Activated CD8-positive, alpha-beta memory T cell treated with anti-CD3 and anti-CD28 coated beads for 1 hour (primary cell): ENCODE results near the gene TMEM179.
"Not testable (repeated sequence)": the region's sequence is repeated elsewhere in the genome, so short reads cannot be mapped to it uniquely, and the experiment has no call there.

Experiments
- DNase-seq, 2 donors: peaks; one replicate each; pipeline ENCODE4 v3.0.0-alpha.2; 2020; ENCODE audit warnings: low read depth in 1 of 2; ENCODE audit errors: extremely low read depth in 1 of 2

TMEM179 gene

GRCh38 chr14:104638190-104638589 is 33.6 kb upstream of the TMEM179 start:
- DNase-seq, result no peak

- DNase-seq, result no peak
Observed at GRCh38 chr14:104637546-104638003, 33.0 kb upstream of the TMEM179 start.

GRCh38 chr14:104636846-104637545 is 32.4 kb upstream of the TMEM179 start:
- DNase-seq, result not testable (repeated sequence)

- DNase-seq, result no peak
Observed at GRCh38 chr14:104636131-104636530, 31.6 kb upstream of the TMEM179 start.

- DNase-seq, result no peak
Observed at GRCh38 chr14:104635717-104636116, 31.1 kb upstream of the TMEM179 start.

- no peak for DNase-seq
Observed at GRCh38 chr14:104634886-104635570, 30.5 kb upstream of the TMEM179 start.

- no peak for DNase-seq
Observed at GRCh38 chr14:104634138-104634760, 29.7 kb upstream of the TMEM179 start.

- no peak for DNase-seq
Observed at GRCh38 chr14:104633276-104634137, 28.9 kb upstream of the TMEM179 start.

- no peak for DNase-seq
Observed at GRCh38 chr14:104632781-104633180, 28.2 kb upstream of the TMEM179 start.

- DNase-seq, result no peak
Observed at GRCh38 chr14:104624939-104625338, 20.4 kb upstream of the TMEM179 start.

GRCh38 chr14:104614126-104614812 is 9.7 kb upstream of the TMEM179 start:
- DNase-seq, result no peak

GRCh38 chr14:104611881-104612280 is 7.3 kb upstream of the TMEM179 start:
- DNase-seq, result no peak

GRCh38 chr14:104610749-104611310 is 6.3 kb upstream of the TMEM179 start:
- DNase-seq, result no peak

GRCh38 chr14:104609666-104610065 is 5.1 kb upstream of the TMEM179 start:
- no peak for DNase-seq

- no peak for DNase-seq
Observed at GRCh38 chr14:104603711-104604401, 716 bp downstream of the TMEM179 start.

- DNase-seq, result no peak
Observed at GRCh38 chr14:104602933-104603325, 1.6 kb downstream of the TMEM179 start.

- DNase-seq, result no peak
Observed at GRCh38 chr14:104602315-104602932, 2.1 kb downstream of the TMEM179 start.

- no peak for DNase-seq
Observed at GRCh38 chr14:104601786-104602185, 2.8 kb downstream of the TMEM179 start.

- DNase-seq, result no peak
Observed at GRCh38 chr14:104600805-104601204, 3.8 kb downstream of the TMEM179 start.
